ENCODE data around the gene LTBP1.
"Not testable (repeated sequence)": the region's sequence is repeated elsewhere in the genome, so short reads cannot be mapped to it uniquely, and the experiment has no call there.

The LTBP1 gene

DNA sequence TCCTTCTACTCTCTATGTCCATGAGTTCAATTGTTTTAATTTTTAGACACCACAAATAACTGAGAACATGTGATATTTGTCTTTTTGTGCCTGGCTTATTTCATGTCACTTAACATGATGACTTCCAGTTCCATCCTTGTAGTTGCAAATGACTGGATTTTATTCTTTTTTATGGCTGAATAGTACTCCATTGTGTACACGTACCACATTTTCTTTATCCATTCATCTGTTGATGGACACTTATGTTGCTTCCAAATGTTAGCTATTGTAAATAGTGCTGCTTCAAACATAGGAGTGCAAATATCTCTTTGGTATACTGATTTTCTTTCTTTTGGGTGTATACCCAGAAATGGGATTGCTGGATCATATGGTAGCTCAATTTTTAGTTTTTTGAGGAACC is 27.0 kb downstream of the LTBP1 start:
- H3K4me1 Mint-ChIP-seq; ATAC-seq; H3K27ac Mint-ChIP-seq; H3K36me3 Mint-ChIP-seq; H3K9me3 Mint-ChIP-seq; H3K4me3 Mint-ChIP-seq; DNase-seq (ENCODE audit: low spot score in 2 of 2): not testable (repeated sequence)

DNA sequence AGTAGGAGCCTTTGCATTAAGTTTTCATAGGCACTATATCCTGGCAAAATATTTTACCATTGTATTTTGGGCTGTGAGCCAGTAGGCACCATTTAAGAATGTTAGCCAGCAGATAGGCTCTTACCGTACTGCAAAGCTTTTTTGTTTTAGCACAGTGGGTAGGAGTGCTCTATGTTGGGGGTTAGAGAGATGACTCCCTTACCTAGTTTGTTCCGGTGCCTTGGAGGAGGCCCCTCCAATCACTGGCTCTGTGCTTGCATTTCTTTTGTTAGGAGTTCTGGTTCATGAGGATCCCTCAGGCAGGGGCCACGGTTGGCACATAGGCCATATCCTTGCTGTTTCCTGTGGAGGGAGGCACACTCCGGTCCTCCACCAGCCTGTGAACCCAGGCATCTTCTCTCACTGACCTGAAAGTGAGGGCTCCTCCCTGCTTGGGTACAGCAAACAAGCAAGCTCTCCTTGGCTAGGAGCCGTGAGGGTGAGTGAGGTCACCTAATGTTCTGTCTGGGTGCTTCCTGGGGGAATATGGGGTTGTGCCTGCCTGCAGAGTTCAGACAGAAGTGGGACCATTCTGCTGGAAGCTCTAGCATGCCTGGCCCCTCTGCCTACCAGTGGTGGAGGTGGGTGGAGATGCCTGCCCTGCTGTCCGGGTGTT is 29.8 kb downstream of the LTBP1 start:
- no peak overlapping the region for H3K4me3 Mint-ChIP-seq
- H3K9me3 Mint-ChIP-seq: peaks cover 4% of the 10 kb centered on the region
- H3K27ac Mint-ChIP-seq: no peak overlapping the region
- no peaks in the 10 kb centered on the region for H3K36me3 Mint-ChIP-seq
- no peaks in the 10 kb centered on the region for H3K4me1 Mint-ChIP-seq
- no peak for DNase-seq (ENCODE audit: low spot score in 2 of 2)
- no peak for ATAC-seq

DNA sequence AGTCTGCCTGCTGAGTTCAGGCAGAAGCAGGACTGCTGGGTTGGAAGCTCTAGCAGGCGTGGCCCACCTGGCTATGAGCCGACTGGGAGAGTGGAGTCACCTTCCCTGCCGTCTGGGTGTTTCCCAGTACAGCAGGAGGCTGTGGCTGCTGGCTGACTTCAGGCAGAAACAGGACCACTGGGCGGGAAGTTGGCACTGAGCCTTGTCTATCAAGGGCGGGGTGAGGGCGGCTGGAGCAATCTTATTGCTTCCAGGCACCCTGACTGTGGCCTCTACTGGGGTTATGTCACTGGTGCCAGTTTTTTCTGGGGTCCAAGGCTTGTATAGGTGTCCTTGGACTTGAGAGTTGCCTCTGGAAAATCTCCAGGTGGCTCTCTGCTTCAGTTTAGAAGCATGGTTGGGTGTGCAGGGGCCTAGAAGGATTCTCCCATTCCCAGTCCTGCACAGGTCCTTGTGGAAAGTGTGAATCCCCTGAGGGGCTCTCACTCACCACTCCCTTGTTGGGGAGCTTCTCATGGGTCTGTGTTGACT is 30.5 kb downstream of the LTBP1 start:
- H3K4me1 Mint-ChIP-seq: no peaks in the 10 kb centered on the region

GRCh38 chr2:32981612-32982011 is 34.9 kb downstream of the LTBP1 start:
- ATAC-seq (no peak), DNase-seq (ENCODE audit: low spot score in 2 of 2) (no peak)
- H3K36me3 Mint-ChIP-seq: no peaks in the 10 kb centered on the region
- no peak overlapping the region for H3K27ac Mint-ChIP-seq
- no peaks in the 10 kb centered on the region for H3K9me3 Mint-ChIP-seq
- H3K4me1 Mint-ChIP-seq: no peaks in the 10 kb centered on the region
- no peak overlapping the region for H3K4me3 Mint-ChIP-seq

More for the DNA sequence above, 30.5 kb downstream of the LTBP1 start:
- Mint-ChIP-seq H3K9me3 (peaks cover 4% of the 10 kb centered on the region), H3K27ac (no peak overlapping the region), H3K36me3 (no peaks in the 10 kb centered on the region), H3K4me3 (no peak overlapping the region)
- DNase-seq (ENCODE audit: low spot score in 2 of 2) (no peak), ATAC-seq (no peak)

GRCh38 chr2:32983193-32983924 is 36.6 kb downstream of the LTBP1 start:
- not testable (repeated sequence) for ATAC-seq; H3K36me3 Mint-ChIP-seq; DNase-seq (ENCODE audit: low spot score in 2 of 2); H3K4me1 Mint-ChIP-seq; H3K4me3 Mint-ChIP-seq; H3K9me3 Mint-ChIP-seq; H3K27ac Mint-ChIP-seq

- H3K4me3 Mint-ChIP-seq: no peak overlapping the region
- H3K9me3 Mint-ChIP-seq: no peaks in the 10 kb centered on the region
- DNase-seq (ENCODE audit: low spot score in 2 of 2): no peak
- H3K4me1 Mint-ChIP-seq: no peaks in the 10 kb centered on the region
- H3K36me3 Mint-ChIP-seq: no peaks in the 10 kb centered on the region
- no peak overlapping the region for H3K27ac Mint-ChIP-seq
- no peak for ATAC-seq
These were observed 39.7 kb downstream of the LTBP1 start for GRCh38 chr2:32986480-32986879.

GRCh38 chr2:32988525-32988924 is 41.8 kb downstream of the LTBP1 start:
- Mint-ChIP-seq H3K36me3 (no peaks in the 10 kb centered on the region), H3K4me1 (no peaks in the 10 kb centered on the region), H3K27ac (no peak overlapping the region), H3K9me3 (no peaks in the 10 kb centered on the region), H3K4me3 (no peak overlapping the region)
- no peak for DNase-seq (ENCODE audit: low spot score in 2 of 2)
- ATAC-seq: no peak

DNA sequence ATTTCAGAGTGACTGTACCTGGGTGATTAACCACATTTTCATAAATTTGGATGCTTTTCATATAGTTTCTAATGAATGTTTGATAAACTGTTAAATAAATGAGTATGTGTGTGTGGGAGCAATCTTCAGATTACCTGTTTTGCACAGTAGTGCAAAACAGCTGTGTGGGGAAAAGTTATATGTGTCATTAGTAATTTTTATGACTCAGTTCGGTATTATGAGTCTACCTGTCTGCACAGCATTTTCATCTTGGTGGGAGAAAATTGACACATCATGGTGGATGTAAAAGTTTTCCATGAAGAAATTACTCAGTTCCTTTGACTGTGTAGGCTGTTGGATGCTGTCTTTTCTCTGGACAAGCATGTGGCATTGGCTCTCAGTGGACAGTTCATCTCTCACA is 43.8 kb downstream of the LTBP1 start:
- DNase-seq (ENCODE audit: low spot score in 2 of 2) (no peak), ATAC-seq (peak; percentile 13)
- Mint-ChIP-seq H3K9me3 (no peaks in the 10 kb centered on the region), H3K4me1 (no peaks in the 10 kb centered on the region), H3K36me3 (no peaks in the 10 kb centered on the region), H3K27ac (no peak overlapping the region), H3K4me3 (no peak overlapping the region)

DNA sequence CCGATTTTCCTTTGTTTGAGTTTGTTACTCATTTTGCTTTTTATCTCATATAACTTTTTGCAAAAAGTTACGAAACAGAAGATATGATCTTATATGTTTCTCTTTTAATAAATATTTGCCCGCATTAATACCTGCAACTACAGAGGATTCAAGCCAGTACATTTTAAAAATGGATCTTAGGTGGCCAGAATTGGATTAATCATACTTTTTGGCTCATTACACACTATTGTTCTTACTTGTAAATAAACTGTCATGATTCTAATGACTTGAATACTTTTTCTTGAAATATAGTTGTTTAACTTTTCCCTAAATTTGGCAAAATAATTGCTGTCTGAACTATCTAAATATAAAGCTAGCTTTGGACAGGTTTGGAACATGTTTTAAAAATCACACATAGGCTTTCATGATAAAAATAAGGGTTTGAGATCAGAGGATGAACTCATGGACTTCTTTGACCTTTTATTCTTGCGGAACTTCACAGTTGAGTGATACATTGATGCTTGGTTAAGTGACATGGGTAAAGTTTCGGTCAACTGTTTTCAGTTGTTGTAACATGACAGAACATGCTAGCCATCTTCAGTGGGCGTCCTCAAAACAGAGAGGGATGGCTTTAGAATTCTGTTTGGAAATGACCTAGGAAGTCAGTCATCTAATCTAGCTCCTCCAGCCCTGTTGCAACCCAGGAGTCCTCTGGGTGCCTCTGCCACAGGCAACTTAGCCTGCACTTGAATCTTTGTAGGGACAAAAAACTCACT is 44.5 kb downstream of the LTBP1 start:
- Mint-ChIP-seq H3K36me3 (no peaks in the 10 kb centered on the region), H3K27ac (no peak overlapping the region), H3K4me1 (no peaks in the 10 kb centered on the region), H3K4me3 (no peak overlapping the region), H3K9me3 (no peaks in the 10 kb centered on the region)
- DNase-seq (ENCODE audit: low spot score in 2 of 2) (no peak), ATAC-seq (no peak)

DNA sequence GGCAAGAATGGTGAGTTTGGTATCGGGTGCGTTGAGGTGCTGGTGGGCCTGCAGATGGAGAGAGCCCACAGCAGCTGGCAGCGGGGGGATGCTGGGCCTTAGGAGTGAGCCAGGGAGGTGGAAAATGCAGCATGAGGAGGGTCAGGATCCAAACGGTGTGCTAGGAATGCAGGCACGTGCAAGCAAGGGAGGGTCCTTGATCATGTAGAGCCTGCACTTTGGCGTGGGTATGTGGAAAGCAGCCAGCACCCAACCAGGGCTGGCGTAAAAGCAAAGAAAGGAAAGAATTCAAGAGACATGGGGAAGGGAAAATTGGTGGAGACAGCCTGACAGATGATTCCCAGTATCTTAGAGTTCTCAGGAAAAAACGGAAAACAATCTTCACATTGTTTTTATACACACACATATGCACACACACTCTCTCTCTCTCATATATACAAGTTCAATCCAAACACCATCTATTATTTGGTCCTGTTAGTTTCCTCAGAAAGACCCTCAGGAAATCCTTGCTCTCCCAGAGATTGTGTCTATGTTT is 46.3 kb downstream of the LTBP1 start:
- no peaks in the 10 kb centered on the region for H3K9me3 Mint-ChIP-seq
- ATAC-seq: no peak
- no peak overlapping the region for H3K4me3 Mint-ChIP-seq
- no peak for DNase-seq (ENCODE audit: low spot score in 2 of 2)
- H3K4me1 Mint-ChIP-seq: no peaks in the 10 kb centered on the region
- no peak overlapping the region for H3K27ac Mint-ChIP-seq
- no peaks in the 10 kb centered on the region for H3K36me3 Mint-ChIP-seq

DNA sequence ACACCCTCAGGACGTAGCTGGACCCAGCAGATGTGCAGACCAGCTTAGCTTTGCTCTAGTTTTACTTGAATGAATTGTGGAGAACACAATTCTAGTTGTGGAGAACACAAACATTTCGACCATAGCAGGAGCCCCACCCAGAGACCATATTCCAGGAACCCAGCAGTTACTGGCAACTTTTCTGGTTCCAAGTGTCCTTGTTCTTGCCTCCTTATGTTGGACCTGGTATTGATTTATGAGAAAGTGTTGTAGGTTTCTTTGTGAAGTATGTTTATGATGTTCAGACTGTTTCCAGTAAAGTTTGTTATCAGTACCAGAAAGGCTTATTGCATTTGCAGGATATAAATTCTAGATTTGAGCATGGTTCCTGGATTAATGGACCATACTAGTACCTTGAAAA is 51.0 kb downstream of the LTBP1 start:
- Mint-ChIP-seq H3K27ac (no peak overlapping the region), H3K9me3 (no peaks in the 10 kb centered on the region), H3K4me3 (no peak overlapping the region), H3K36me3 (no peaks in the 10 kb centered on the region), H3K4me1 (no peaks in the 10 kb centered on the region)
- ATAC-seq (no peak), DNase-seq (ENCODE audit: low spot score in 2 of 2) (no peak)

DNA sequence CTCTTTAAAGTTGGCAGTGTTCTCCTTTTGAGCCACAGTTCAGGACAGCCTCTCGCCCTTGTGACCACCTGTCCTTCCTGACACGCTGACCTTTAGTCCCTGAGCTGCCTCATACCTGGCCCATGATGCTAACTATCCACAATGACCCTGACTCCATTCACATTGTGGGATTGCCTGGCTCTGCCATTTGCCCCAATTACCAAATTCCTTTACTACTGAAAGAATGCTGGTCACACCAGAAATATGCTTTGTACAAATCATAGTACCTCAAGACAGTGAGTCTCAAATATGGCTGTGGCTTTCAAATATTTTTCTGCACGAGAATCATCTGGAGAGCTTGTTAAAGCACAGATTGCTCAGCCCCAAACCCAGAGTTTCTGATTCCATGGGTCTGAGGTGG is 54.2 kb downstream of the LTBP1 start:
- Mint-ChIP-seq H3K36me3 (no peaks in the 10 kb centered on the region), H3K4me1 (no peaks in the 10 kb centered on the region), H3K27ac (no peak overlapping the region), H3K4me3 (no peak overlapping the region), H3K9me3 (no peaks in the 10 kb centered on the region)
- ATAC-seq: no peak
- DNase-seq (ENCODE audit: low spot score in 2 of 2): no peak

GRCh38 chr2:33001823-33002222 is 55.1 kb downstream of the LTBP1 start:
- ATAC-seq: no peak
- H3K36me3 Mint-ChIP-seq: no peaks in the 10 kb centered on the region
- DNase-seq (ENCODE audit: low spot score in 2 of 2): no peak
- H3K4me1 Mint-ChIP-seq: no peaks in the 10 kb centered on the region
- no peak overlapping the region for H3K27ac Mint-ChIP-seq
- no peaks in the 10 kb centered on the region for H3K9me3 Mint-ChIP-seq
- no peak overlapping the region for H3K4me3 Mint-ChIP-seq

GRCh38 chr2:33002863-33003262 is 56.1 kb downstream of the LTBP1 start:
- Mint-ChIP-seq H3K27ac (no peak overlapping the region), H3K9me3 (no peaks in the 10 kb centered on the region), H3K36me3 (no peaks in the 10 kb centered on the region), H3K4me1 (no peaks in the 10 kb centered on the region), H3K4me3 (no peak overlapping the region)
- ATAC-seq: no peak
- DNase-seq (ENCODE audit: low spot score in 2 of 2): no peak

DNA sequence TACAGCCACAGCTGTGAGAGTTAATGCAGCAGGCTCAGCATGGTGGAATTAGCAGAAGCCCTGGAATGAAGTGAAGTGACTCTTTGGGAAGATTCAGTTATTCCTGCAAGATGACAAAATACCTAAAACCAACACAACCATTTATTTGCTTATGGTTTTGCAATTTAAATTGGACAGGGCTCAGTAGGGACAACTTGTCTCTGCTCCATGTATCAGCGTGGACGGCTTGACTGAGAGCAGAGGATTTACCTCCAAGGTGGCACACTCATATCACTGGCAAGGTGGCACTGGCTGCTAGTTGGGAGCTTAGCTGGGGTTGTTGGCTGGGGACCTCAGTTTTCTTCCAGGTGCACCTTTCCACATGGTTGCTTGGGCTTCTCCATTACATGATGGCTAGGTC is 58.3 kb downstream of the LTBP1 start:
- H3K4me3 Mint-ChIP-seq: no peak overlapping the region
- no peaks in the 10 kb centered on the region for H3K36me3 Mint-ChIP-seq
- DNase-seq (ENCODE audit: low spot score in 2 of 2) (no peak), ATAC-seq (no peak)
- H3K27ac Mint-ChIP-seq: no peak overlapping the region
- H3K9me3 Mint-ChIP-seq: no peaks in the 10 kb centered on the region
- no peaks in the 10 kb centered on the region for H3K4me1 Mint-ChIP-seq
